ENCODE data around the gene ALDH3A1. TPM values are rescaled to one million over a fixed set of nuclear protein-coding genes. Genes with fewer than 3 reads are reported as not detected.

ALDH3A1 gene
- total RNA-seq, 1 donor from 2014 or later: 14.4 TPM

DNA sequence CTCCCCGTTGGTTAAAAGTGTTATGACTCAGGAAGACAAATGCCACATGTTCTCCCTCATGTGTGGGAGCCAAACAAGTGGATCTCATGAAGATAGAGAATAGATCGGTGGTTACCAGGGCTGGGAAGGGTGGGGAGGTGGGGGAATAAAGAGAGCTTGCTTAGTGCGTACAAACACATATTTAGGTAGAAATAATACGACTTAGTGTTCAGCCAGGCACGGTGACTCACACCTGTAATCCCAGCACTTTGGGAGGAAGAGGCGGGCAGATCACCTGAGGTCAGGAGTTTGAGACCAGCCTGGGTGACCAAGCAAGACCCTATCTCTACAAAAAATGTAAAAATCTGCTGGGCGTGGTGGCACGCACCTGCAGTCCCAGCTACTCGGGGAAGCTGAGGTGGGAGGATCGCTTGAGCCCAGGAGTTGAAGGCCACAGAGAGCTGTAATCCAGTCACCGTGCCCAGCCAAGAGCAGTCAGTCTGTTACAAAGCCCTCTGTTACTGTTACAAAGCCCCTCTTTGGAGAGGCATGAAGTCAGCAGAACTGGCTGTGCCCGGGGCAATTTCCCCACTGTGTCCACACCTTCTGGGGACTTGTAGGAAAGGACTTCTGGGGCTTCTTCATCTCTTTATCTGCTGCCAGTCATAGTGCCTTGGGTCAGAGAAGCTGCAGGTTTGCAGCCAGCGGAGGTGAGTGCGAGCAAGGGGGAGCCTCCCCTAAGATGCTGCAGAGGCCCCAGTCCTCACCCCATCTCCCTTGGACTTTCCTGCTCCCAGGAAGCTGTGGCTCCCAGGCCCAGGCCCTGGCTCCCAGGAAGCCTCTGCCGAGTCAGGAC lies 4.3 kb upstream of the ALDH3A1 start:
- Histone ChIP-seq H3K4me3 (no peak overlapping the region), H3K27ac (peak overlapping the region; percentile 93 to 99), H3K36me3 (no peaks in the 10 kb centered on the region), H3K9me3 (no peaks in the 10 kb centered on the region), H3K27me3 (no peaks in the 10 kb centered on the region), H3K4me1 (peaks cover 10 to 32% of the 10 kb centered on the region in 2 donors)
- DNase-seq (ENCODE audit: low spot score in 2 of 2): no peak
- TF ChIP-seq, protein P1, sequence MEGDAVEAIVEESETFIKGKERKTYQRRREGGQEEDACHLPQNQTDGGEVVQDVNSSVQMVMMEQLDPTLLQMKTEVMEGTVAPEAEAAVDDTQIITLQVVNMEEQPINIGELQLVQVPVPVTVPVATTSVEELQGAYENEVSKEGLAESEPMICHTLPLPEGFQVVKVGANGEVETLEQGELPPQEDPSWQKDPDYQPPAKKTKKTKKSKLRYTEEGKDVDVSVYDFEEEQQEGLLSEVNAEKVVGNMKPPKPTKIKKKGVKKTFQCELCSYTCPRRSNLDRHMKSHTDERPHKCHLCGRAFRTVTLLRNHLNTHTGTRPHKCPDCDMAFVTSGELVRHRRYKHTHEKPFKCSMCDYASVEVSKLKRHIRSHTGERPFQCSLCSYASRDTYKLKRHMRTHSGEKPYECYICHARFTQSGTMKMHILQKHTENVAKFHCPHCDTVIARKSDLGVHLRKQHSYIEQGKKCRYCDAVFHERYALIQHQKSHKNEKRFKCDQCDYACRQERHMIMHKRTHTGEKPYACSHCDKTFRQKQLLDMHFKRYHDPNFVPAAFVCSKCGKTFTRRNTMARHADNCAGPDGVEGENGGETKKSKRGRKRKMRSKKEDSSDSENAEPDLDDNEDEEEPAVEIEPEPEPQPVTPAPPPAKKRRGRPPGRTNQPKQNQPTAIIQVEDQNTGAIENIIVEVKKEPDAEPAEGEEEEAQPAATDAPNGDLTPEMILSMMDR (IDR thresholded peaks at IDR 0.05): no peak
- intact Hi-C loops (cut with DNase I): loop anchor here (1.0 to 5.0 kb wide), 4 partner anchors 24 to 304 kb away; partner anchors contain the start of gene ALDH3A2

DNA sequence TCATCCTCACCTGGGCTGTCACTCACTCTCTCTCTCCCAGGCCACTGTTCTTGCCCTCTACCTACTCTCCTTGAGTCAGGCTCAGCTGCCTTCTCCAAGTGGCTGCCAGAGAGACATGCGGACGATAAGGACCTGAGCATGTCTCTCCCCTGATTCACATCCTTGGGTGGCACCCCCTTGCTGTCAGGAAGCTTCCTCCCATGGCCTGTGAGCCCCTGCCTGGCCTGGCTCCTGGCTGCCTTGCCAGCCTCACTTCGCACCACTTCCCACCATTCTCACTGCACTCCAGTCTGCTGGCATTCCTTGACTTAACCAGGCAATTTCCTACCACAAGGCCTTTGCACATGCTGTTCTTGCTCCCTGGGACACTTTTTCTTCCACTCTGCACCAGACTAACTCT lies 2.7 kb upstream of the ALDH3A1 start:
- peaks cover 10 to 32% of the 10 kb centered on the region in 2 donors for H3K4me1 ChIP-seq
- no peak overlapping the region for H3K4me3 ChIP-seq
- TF ChIP-seq, protein P1 (IDR thresholded peaks at IDR 0.05): no peak
- H3K27me3 ChIP-seq: no peaks in the 10 kb centered on the region
- peak overlapping the region; percentile 93 to 99 for H3K27ac ChIP-seq
- intact Hi-C loops (cut with DNase I): loop anchor here (5.0 kb wide), 1 partner anchor 239 kb away; no protein-coding TSS in a partner anchor
- H3K9me3 ChIP-seq: no peaks in the 10 kb centered on the region
- no peaks in the 10 kb centered on the region for H3K36me3 ChIP-seq
- DNase-seq (ENCODE audit: low spot score in 2 of 2): no peak

DNA sequence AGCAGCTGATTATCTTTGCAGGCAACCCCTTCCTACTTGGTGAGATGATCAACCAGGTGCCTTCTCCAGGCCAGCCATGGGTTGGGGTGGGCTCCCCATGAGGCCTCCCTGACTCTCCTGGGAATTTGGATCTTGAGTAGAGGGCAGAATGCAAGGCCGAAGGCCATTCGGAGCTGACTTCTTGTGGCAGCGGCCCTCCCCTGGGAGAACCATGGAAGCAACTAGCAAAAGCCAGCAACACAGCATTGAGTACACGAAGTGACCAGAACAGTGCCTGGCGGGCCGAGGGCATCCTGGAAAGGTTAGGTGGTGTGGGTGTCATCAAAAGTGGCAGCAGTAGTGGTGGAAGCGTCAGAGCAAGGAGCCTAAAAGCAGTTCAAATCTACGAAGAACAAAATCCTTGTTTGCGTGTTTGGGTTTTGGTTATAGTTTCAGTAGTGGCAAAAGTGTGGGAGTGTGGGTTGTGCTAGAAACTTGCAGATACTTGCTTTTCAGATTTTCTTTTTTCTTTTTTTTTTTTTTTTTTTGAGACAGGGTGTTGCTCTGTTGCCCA lies 2.0 kb upstream of the ALDH3A1 start:
- Histone ChIP-seq H3K36me3 (no peaks in the 10 kb centered on the region), H3K27me3 (no peaks in the 10 kb centered on the region), H3K9me3 (no peaks in the 10 kb centered on the region), H3K4me1 (peaks cover 10 to 37% of the 10 kb centered on the region in 2 donors), H3K4me3 (no peak overlapping the region), H3K27ac (no peak overlapping the region)
- intact Hi-C loops (cut with DNase I): loop anchor here (5.0 kb wide), 1 partner anchor 238 kb away; no protein-coding TSS in a partner anchor
- DNase-seq (ENCODE audit: low spot score in 2 of 2): no peak
- TF ChIP-seq, protein P1 (IDR thresholded peaks at IDR 0.05): no peak

DNA sequence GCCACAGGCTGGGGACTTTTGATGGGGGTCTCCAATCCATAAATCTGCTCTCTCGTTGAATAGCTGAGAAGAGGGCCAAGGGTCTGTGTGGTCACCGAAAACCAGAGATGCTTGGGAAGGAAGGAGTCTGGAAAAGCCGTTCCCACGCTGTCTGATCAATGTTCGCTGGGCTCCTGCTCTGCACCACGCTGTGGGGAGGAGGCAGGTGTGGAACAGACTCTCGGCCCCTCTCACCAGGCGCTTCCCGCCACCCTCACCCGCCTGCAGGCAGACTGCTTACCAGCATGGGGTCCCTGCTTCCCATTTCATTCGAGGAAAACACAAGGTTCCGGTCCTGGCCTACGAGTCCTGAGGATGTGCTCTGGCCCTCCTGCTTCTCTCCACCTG lies 702 bp upstream of the ALDH3A1 start:
- Histone ChIP-seq H3K27me3 (no peaks in the 10 kb centered on the region), H3K4me1 (peaks cover 9 to 34% of the 10 kb centered on the region in 2 donors), H3K27ac (no peak overlapping the region), H3K9me3 (no peaks in the 10 kb centered on the region), H3K36me3 (no peaks in the 10 kb centered on the region), H3K4me3 (no peak overlapping the region)
- no peak for DNase-seq (ENCODE audit: low spot score in 2 of 2)
- TF ChIP-seq, protein P1 (IDR thresholded peaks at IDR 0.05): no peak
- intact Hi-C loops (cut with DNase I): no loop called here

DNA sequence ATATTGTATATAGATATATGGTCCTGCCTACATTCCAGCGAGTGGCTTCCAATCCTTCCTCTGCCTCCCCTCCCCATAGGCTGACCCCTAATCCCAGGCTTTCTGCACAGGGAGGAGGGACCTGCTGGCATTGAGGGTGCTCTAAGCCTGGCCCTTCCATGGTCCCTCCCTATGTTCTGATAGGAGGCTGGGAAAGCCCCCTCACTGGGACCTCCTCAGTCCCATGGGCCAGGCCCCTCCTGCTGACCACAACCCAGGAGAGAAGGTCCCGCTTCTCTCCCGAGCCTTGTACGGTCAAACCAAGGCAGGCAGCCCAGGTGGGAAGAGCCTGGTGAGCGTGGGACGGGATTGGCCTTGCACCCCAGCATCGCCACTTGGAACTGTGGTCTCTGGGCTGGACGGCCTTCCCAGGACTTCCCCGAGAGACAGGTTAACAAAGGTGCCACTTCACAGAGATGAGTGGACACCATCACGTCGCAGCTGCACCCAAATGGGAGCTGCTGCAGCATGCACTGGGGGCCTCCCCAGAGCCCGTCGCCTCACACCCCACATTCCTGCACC lies 859 bp downstream of the ALDH3A1 start:
- intact Hi-C loops (cut with DNase I): no loop called here
- H3K36me3 ChIP-seq: no peaks in the 10 kb centered on the region
- no peaks in the 10 kb centered on the region for H3K9me3 ChIP-seq

More for the DNA sequence above, 859 bp downstream of the ALDH3A1 start:
- TF ChIP-seq, protein P1 (IDR thresholded peaks at IDR 0.05): no peak
- no peak overlapping the region for H3K4me3 ChIP-seq
- no peak for DNase-seq (ENCODE audit: low spot score in 2 of 2)
- peaks cover 3 to 20% of the 10 kb centered on the region in 2 donors for H3K4me1 ChIP-seq
- H3K27ac ChIP-seq: no peak overlapping the region
- H3K27me3 ChIP-seq: no peaks in the 10 kb centered on the region
